Muscle layer of colon (tissue), 2 donors: ENCODE results near the gene PDIA6.

Experiments
- H3K27ac ChIP-seq: one replicate; pipeline ENCODE4 v1.7.0; 2013; ENCODE audit warnings: low read depth, mild to moderate bottlenecking, low read length, moderate library complexity
- H3K27me3 ChIP-seq, 2 donors: one replicate each; pipeline ENCODE4 v1.7.0; 2013; ENCODE audit warnings: low read length in 2 of 2, mild to moderate bottlenecking in 2 of 2; ENCODE audit not compliant: insufficient read depth in 2 of 2, control insufficient read depth in 1 of 2
- H3K36me3 ChIP-seq: one replicate; pipeline ENCODE4 v1.7.0; 2013; ENCODE audit warnings: mild to moderate bottlenecking, low read length; ENCODE audit not compliant: insufficient read depth
- H3K4me1 ChIP-seq: one replicate; pipeline ENCODE4 v1.7.0; 2013; ENCODE audit warnings: mild to moderate bottlenecking, low read length; ENCODE audit not compliant: insufficient read depth
- H3K4me3 ChIP-seq, 2 donors: one replicate each; pipeline ENCODE4 v1.7.0; 2013; ENCODE audit warnings: low read length in 2 of 2, low read depth in 1 of 2, mild to moderate bottlenecking in 1 of 2, moderate library complexity in 1 of 2
- H3K9ac ChIP-seq: one replicate; pipeline ENCODE4 v1.7.0; 2013; ENCODE audit warnings: low read length
- H3K9me3 ChIP-seq: one replicate; pipeline ENCODE4 v1.7.0; 2013; ENCODE audit warnings: mild to moderate bottlenecking, low read length
- donor health status: abdominal sarcoma.
- donor health status: Adenocarcinoma of cecum.

The PDIA6 gene

GRCh38 chr2:10831400-10831985 lies 18.9 kb upstream of the PDIA6 start:
- H3K4me1 ChIP-seq = peaks cover 23% of the 10 kb centered on the region
- peaks cover 0 to 9% of the 10 kb centered on the region in 2 donors for H3K27me3 ChIP-seq
- H3K36me3 ChIP-seq = no peaks in the 10 kb centered on the region
- no peak overlapping the region for H3K27ac ChIP-seq
- H3K9ac ChIP-seq = no peak overlapping the region
- no peak overlapping the region for H3K4me3 ChIP-seq
- H3K9me3 ChIP-seq = no peaks in the 10 kb centered on the region

- no peak overlapping the region for H3K9ac ChIP-seq
- H3K9me3 ChIP-seq = no peaks in the 10 kb centered on the region
- peaks cover 23% of the 10 kb centered on the region for H3K4me1 ChIP-seq
- H3K27ac ChIP-seq = no peak overlapping the region
- H3K36me3 ChIP-seq = no peaks in the 10 kb centered on the region
- H3K4me3 ChIP-seq = no peak overlapping the region
- peaks cover 0 to 9% of the 10 kb centered on the region in 2 donors for H3K27me3 ChIP-seq
These were observed 18.2 kb upstream of the PDIA6 start for GRCh38 chr2:10830641-10831399.

- Histone ChIP-seq H3K9me3 (no peaks in the 10 kb centered on the region), H3K27ac (no peak overlapping the region), H3K9ac (no peak overlapping the region), H3K36me3 (no peaks in the 10 kb centered on the region), H3K27me3 (peaks cover 0 to 9% of the 10 kb centered on the region in 2 donors), H3K4me1 (peaks cover 23% of the 10 kb centered on the region), H3K4me3 (no peak overlapping the region)
These were observed 17.6 kb upstream of the PDIA6 start for GRCh38 chr2:10830203-10830602.

GRCh38 chr2:10829299-10829698 lies 16.7 kb upstream of the PDIA6 start:
- no peak overlapping the region for H3K9ac ChIP-seq
- peaks cover 0 to 9% of the 10 kb centered on the region in 2 donors for H3K27me3 ChIP-seq
- no peak overlapping the region for H3K27ac ChIP-seq
- no peak overlapping the region for H3K4me3 ChIP-seq
- H3K36me3 ChIP-seq = no peaks in the 10 kb centered on the region
- no peaks in the 10 kb centered on the region for H3K9me3 ChIP-seq
- H3K4me1 ChIP-seq = peaks cover 21% of the 10 kb centered on the region

GRCh38 chr2:10828346-10828745 lies 15.8 kb upstream of the PDIA6 start:
- peaks cover 0 to 9% of the 10 kb centered on the region in 2 donors for H3K27me3 ChIP-seq

GRCh38 chr2:10826625-10827024 lies 14.0 kb upstream of the PDIA6 start:
- Histone ChIP-seq H3K4me3 (no peak overlapping the region), H3K9ac (no peak overlapping the region), H3K27ac (no peak overlapping the region), H3K4me1 (no peaks in the 10 kb centered on the region), H3K9me3 (no peaks in the 10 kb centered on the region), H3K36me3 (no peaks in the 10 kb centered on the region), H3K27me3 (peaks cover 0 to 9% of the 10 kb centered on the region in 2 donors)

More at GRCh38 chr2:10828346-10828745, 15.8 kb upstream of the PDIA6 start:
- H3K9me3 ChIP-seq = no peaks in the 10 kb centered on the region
- no peak overlapping the region for H3K27ac ChIP-seq
- no peak overlapping the region for H3K4me3 ChIP-seq
- no peaks in the 10 kb centered on the region for H3K36me3 ChIP-seq
- no peak overlapping the region for H3K9ac ChIP-seq
- peaks cover 11% of the 10 kb centered on the region for H3K4me1 ChIP-seq

- Histone ChIP-seq H3K36me3 (no peaks in the 10 kb centered on the region), H3K9ac (no peak overlapping the region), H3K9me3 (no peaks in the 10 kb centered on the region), H3K4me1 (no peaks in the 10 kb centered on the region), H3K27ac (no peak overlapping the region), H3K27me3 (peaks cover 0 to 6% of the 10 kb centered on the region in 2 donors), H3K4me3 (no peak overlapping the region)
These were observed 13.4 kb upstream of the PDIA6 start for GRCh38 chr2:10826026-10826425.

GRCh38 chr2:10824191-10824590 lies 11.6 kb upstream of the PDIA6 start:
- H3K4me3 ChIP-seq = no peak overlapping the region
- H3K27me3 ChIP-seq = no peaks in the 10 kb centered on the region
- no peaks in the 10 kb centered on the region for H3K9me3 ChIP-seq
- no peaks in the 10 kb centered on the region for H3K4me1 ChIP-seq
- no peak overlapping the region for H3K27ac ChIP-seq
- H3K9ac ChIP-seq = no peak overlapping the region
- H3K36me3 ChIP-seq = no peaks in the 10 kb centered on the region

GRCh38 chr2:10820978-10821695 lies 8.6 kb upstream of the PDIA6 start:
- no peaks in the 10 kb centered on the region for H3K27me3 ChIP-seq
- H3K4me3 ChIP-seq = no peak overlapping the region
- no peak overlapping the region for H3K27ac ChIP-seq
- H3K36me3 ChIP-seq = no peaks in the 10 kb centered on the region
- H3K9me3 ChIP-seq = no peaks in the 10 kb centered on the region
- no peak overlapping the region for H3K9ac ChIP-seq
- H3K4me1 ChIP-seq = no peaks in the 10 kb centered on the region

GRCh38 chr2:10820562-10820961 lies 8.0 kb upstream of the PDIA6 start:
- Histone ChIP-seq H3K27ac (no peak overlapping the region), H3K4me1 (no peaks in the 10 kb centered on the region), H3K9ac (no peak overlapping the region), H3K4me3 (no peak overlapping the region), H3K36me3 (no peaks in the 10 kb centered on the region), H3K9me3 (no peaks in the 10 kb centered on the region), H3K27me3 (no peaks in the 10 kb centered on the region)

- Histone ChIP-seq H3K9ac (no peak overlapping the region), H3K4me1 (no peaks in the 10 kb centered on the region), H3K27me3 (no peaks in the 10 kb centered on the region), H3K9me3 (no peaks in the 10 kb centered on the region), H3K36me3 (no peaks in the 10 kb centered on the region), H3K27ac (no peak overlapping the region), H3K4me3 (no peak overlapping the region)
These were observed 7.2 kb upstream of the PDIA6 start for GRCh38 chr2:10819714-10820314.
